Measurements from ENCODE around the gene CHSY3. TPM values are rescaled to one million over a fixed set of nuclear protein-coding genes. Genes with fewer than 3 reads are reported as not detected.

Gene CHSY3
- total and polyA plus RNA-seq, 2 experiments from 2014 or later = 0.44 to 3.0 TPM

DNA sequence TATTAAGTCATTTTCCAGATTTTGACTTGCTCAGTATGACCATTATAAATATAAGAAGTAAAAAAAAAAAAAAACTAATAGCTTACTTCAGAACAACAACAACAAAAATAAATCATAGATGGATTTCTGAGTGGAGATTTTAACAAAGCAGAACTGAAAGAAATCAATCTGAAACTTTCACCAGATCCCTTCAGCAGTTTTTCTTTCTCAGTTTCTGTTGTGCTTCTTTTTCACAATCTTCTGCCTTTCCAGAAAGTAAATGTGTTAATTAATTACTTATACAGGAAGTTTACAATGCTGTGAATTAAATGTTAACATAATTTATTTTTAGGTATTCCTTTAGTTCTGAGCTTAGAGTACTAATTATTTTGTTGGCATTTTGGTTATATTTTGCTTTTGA lies 73.5 kb downstream of the CHSY3 start:
- no peak overlapping the region for H3K4me3 ChIP-seq
- ATAC-seq = no peak
- no peak for DNase-seq (ENCODE audit: low spot score)
- H3K27me3 ChIP-seq (ENCODE audit: insufficient read depth) = no peaks in the 10 kb centered on the region
- H3K79me2 ChIP-seq (replicated peaks; ENCODE audit: insufficient read depth) = no peaks in the 10 kb centered on the region
- Mint-ChIP-seq H3K4me3 (no peak overlapping the region), H3K36me3 (ENCODE audit: low read depth) (no peaks in the 10 kb centered on the region), H3K27me3 (ENCODE audit: insufficient read depth, low read depth, poor library complexity) (no peaks in the 10 kb centered on the region), H3K27ac (no peak overlapping the region), H3K9me3 (no peaks in the 10 kb centered on the region), H3K4me1 (no peaks in the 10 kb centered on the region)
- no peaks in the 10 kb centered on the region for H3K9me2 ChIP-seq (ENCODE audit: insufficient read depth)
- no peak overlapping the region for H3K4me2 ChIP-seq
- H4K20me1 ChIP-seq (replicated peaks; ENCODE audit: insufficient read depth) = no peaks in the 10 kb centered on the region
- no peaks in the 10 kb centered on the region for H3K4me1 ChIP-seq (ENCODE audit: insufficient read depth)
- H3K27ac ChIP-seq (ENCODE audit: low read depth) = no peak overlapping the region
- no peak overlapping the region for H2AFZ ChIP-seq
- H3F3A ChIP-seq (replicated peaks; ENCODE audit: low read depth) = no peaks in the 10 kb centered on the region
- H3K36me3 ChIP-seq (ENCODE audit: insufficient read depth) = no peaks in the 10 kb centered on the region
- TF ChIP-seq ZNF331 (CRISPR knock-in tag; IDR thresholded peaks at IDR 0.05; ENCODE audit: low read depth) = no peak
- TF ChIP-seq JUNB (IDR thresholded peaks at IDR 0.05; ENCODE audit: unreplicated experiment) = no peak
- no peak for TF ChIP-seq STAT1 (IDR thresholded peaks at IDR 0.05; ENCODE audit: unreplicated experiment)
- TF ChIP-seq, protein P1, sequence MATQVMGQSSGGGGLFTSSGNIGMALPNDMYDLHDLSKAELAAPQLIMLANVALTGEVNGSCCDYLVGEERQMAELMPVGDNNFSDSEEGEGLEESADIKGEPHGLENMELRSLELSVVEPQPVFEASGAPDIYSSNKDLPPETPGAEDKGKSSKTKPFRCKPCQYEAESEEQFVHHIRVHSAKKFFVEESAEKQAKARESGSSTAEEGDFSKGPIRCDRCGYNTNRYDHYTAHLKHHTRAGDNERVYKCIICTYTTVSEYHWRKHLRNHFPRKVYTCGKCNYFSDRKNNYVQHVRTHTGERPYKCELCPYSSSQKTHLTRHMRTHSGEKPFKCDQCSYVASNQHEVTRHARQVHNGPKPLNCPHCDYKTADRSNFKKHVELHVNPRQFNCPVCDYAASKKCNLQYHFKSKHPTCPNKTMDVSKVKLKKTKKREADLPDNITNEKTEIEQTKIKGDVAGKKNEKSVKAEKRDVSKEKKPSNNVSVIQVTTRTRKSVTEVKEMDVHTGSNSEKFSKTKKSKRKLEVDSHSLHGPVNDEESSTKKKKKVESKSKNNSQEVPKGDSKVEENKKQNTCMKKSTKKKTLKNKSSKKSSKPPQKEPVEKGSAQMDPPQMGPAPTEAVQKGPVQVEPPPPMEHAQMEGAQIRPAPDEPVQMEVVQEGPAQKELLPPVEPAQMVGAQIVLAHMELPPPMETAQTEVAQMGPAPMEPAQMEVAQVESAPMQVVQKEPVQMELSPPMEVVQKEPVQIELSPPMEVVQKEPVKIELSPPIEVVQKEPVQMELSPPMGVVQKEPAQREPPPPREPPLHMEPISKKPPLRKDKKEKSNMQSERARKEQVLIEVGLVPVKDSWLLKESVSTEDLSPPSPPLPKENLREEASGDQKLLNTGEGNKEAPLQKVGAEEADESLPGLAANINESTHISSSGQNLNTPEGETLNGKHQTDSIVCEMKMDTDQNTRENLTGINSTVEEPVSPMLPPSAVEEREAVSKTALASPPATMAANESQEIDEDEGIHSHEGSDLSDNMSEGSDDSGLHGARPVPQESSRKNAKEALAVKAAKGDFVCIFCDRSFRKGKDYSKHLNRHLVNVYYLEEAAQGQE (IDR thresholded peaks at IDR 0.05; ENCODE audit: unreplicated experiment) = no peak
- no peak for TF ChIP-seq POLR2AphosphoS5 (IDR thresholded peaks at IDR 0.05; ENCODE audit: low read depth)
- TF ChIP-seq, protein P2, sequence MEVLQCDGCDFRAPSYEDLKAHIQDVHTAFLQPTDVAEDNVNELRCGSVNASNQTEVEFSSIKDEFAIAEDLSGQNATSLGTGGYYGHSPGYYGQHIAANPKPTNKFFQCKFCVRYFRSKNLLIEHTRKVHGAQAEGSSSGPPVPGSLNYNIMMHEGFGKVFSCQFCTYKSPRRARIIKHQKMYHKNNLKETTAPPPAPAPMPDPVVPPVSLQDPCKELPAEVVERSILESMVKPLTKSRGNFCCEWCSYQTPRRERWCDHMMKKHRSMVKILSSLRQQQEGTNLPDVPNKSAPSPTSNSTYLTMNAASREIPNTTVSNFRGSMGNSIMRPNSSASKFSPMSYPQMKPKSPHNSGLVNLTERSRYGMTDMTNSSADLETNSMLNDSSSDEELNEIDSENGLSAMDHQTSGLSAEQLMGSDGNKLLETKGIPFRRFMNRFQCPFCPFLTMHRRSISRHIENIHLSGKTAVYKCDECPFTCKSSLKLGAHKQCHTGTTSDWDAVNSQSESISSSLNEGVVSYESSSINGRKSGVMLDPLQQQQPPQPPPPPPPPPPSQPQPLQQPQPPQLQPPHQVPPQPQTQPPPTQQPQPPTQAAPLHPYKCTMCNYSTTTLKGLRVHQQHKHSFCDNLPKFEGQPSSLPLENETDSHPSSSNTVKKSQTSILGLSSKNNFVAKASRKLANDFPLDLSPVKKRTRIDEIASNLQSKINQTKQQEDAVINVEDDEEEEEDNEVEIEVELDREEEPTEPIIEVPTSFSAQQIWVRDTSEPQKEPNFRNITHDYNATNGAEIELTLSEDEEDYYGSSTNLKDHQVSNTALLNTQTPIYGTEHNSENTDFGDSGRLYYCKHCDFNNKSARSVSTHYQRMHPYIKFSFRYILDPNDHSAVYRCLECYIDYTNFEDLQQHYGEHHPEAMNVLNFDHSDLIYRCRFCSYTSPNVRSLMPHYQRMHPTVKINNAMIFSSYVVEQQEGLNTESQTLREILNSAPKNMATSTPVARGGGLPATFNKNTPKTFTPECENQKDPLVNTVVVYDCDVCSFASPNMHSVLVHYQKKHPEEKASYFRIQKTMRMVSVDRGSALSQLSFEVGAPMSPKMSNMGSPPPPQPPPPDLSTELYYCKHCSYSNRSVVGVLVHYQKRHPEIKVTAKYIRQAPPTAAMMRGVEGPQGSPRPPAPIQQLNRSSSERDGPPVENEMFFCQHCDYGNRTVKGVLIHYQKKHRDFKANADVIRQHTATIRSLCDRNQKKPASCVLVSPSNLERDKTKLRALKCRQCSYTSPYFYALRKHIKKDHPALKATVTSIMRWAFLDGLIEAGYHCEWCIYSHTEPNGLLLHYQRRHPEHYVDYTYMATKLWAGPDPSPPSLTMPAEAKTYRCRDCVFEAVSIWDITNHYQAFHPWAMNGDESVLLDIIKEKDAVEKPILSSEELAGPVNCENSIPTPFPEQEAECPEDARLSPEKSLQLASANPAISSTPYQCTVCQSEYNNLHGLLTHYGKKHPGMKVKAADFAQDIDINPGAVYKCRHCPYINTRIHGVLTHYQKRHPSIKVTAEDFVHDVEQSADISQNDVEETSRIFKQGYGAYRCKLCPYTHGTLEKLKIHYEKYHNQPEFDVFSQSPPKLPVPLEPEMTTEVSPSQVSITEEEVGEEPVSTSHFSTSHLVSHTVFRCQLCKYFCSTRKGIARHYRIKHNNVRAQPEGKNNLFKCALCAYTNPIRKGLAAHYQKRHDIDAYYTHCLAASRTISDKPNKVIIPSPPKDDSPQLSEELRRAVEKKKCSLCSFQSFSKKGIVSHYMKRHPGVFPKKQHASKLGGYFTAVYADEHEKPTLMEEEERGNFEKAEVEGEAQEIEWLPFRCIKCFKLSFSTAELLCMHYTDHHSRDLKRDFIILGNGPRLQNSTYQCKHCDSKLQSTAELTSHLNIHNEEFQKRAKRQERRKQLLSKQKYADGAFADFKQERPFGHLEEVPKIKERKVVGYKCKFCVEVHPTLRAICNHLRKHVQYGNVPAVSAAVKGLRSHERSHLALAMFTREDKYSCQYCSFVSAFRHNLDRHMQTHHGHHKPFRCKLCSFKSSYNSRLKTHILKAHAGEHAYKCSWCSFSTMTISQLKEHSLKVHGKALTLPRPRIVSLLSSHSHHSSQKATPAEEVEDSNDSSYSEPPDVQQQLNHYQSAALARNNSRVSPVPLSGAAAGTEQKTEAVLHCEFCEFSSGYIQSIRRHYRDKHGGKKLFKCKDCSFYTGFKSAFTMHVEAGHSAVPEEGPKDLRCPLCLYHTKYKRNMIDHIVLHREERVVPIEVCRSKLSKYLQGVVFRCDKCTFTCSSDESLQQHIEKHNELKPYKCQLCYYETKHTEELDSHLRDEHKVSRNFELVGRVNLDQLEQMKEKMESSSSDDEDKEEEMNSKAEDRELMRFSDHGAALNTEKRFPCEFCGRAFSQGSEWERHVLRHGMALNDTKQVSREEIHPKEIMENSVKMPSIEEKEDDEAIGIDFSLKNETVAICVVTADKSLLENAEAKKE (CRISPR knock-in tag; IDR thresholded peaks at IDR 0.05) = no peak
- no peak for TF ChIP-seq EZH2 (IDR thresholded peaks at IDR 0.05; ENCODE audit: low read depth, unreplicated experiment)
- TF ChIP-seq NANOG (IDR thresholded peaks at IDR 0.05; ENCODE audit: borderline replicate concordance) = no peak
- TF ChIP-seq CREB1 (CRISPR knock-in tag; IDR thresholded peaks at IDR 0.05; ENCODE audit: low read depth) = no peak
- TF ChIP-seq EZH2phosphoT487 (IDR thresholded peaks at IDR 0.05; ENCODE audit: unreplicated experiment) = no peak
- TF ChIP-seq, protein P3, sequence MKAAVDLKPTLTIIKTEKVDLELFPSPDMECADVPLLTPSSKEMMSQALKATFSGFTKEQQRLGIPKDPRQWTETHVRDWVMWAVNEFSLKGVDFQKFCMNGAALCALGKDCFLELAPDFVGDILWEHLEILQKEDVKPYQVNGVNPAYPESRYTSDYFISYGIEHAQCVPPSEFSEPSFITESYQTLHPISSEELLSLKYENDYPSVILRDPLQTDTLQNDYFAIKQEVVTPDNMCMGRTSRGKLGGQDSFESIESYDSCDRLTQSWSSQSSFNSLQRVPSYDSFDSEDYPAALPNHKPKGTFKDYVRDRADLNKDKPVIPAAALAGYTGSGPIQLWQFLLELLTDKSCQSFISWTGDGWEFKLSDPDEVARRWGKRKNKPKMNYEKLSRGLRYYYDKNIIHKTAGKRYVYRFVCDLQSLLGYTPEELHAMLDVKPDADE (IDR thresholded peaks at IDR 0.05) = no peak

Measured in GM23338 (cell line).